Erythroblast (primary cell): Measurements from ENCODE around the gene PIGK.

ENCODE experiments used
- GATA1 ChIP-seq: IDR thresholded peaks from 2 replicates; pipeline ENCODE4 v1.6.1; 2011; ENCODE audit warnings: low read depth, mild to moderate bottlenecking, control low read depth, low read length, moderate library complexity
- POLR2A ChIP-seq: IDR thresholded peaks from 2 replicates; pipeline ENCODE4 v1.6.1; 2011; ENCODE audit warnings: mild to moderate bottlenecking, low read length

DNA sequence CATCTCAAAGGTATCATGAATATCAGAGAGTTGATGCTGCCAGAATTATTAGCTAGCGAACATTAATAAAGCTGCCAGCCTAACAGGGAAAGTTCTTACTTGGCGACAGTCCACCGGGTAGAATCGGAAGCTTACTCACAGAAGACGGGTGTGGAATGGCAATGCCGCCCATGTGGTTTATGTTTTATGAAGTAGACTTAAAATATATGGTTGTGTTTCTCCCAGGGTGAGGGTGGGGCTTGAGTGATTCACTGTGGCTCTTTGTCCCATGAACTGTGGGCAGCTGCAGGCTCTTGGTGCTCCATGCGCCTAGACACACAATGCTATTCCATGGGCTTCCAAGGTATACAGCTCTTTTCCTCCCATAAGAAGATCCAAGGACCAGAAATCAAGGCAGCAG, 162.7 kb downstream of the PIGK start:
- TF ChIP-seq GATA1 (no peak), POLR2A (no peak)
